ENCODE results near the gene DDX27. TPM values are rescaled to one million over a fixed set of nuclear protein-coding genes. Genes with fewer than 3 reads are reported as not detected.

Gene DDX27
- total and polyA plus RNA-seq, 9 of the 15 experiments (the other 6 are each of a cell fraction or from before 2014, with no cell fraction given), result 17.9 to 79.3 (median 57.0) TPM

DNA sequence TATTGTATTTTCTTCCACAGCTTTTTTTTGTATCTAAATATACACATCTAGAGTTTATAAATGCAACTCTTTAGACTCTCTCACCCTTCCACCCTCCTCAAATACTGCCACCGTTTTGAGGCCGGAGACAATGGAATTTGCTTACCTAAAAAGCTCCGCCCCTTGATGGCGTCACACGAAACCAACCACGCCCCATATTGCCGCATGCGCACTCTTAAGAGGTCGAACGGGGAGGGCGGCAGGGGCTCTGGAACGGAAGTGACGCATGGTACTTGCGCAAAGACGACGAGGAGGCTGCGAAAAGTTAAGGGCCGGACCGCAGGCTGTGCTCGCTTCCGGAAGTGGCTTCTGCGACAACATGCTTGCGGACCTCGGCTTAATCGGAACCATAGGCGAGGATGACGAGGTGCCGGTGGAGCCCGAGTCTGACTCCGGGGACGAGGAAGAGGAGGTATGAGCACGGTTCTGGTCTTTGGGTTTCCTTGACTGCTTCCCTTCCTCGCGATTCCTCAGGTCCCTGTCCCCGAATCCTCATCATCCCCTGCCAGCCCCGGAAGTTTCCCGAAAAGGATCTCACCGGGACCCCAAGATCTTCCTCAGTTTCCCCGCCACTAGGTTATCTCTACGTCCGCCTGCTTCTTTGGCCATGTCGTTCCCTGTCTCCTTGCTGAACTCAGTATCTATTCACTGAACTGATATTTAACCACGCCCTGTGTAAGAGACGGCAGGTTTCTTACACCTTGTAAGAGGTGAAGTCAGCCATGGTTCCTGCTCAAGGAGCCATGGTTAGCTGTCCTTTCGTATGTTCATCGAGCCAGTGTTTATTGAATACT is at the start of gene DDX27 (continued):
- 0 out of 2 replicates have a peak, but pooled peaks have one; percentile 60 for TF ChIP-seq SP1 (CRISPR knock-in tag; IDR thresholded peaks at IDR 0.05)
- no peak for TF ChIP-seq ZNF766 (CRISPR knock-in tag; conservative IDR thresholded peaks at IDR 0.05)
- no peak for TF ChIP-seq NR4A1 (CRISPR knock-in tag; IDR thresholded peaks at IDR 0.05)
- TF ChIP-seq NR4A1 (tag; IDR thresholded peaks at IDR 0.05), result no peak
- TF ChIP-seq SOX6 (IDR thresholded peaks at IDR 0.05), result no peak
- no peak for TF ChIP-seq ZNF282 (CRISPR knock-in tag; IDR thresholded peaks at IDR 0.05)
- TF ChIP-seq TBP (optimal IDR thresholded peaks at IDR 0.05; ENCODE audit: low read depth, low read length), result peak; percentile 77
- no peak for TF ChIP-seq CHD1 (IDR thresholded peaks at IDR 0.05; ENCODE audit: low read length)
- no peak for TF ChIP-seq TEAD4 (IDR thresholded peaks at IDR 0.05; ENCODE audit: low read length)
- no peak for TF ChIP-seq TEAD4 (CRISPR knock-in tag; IDR thresholded peaks at IDR 0.05; ENCODE audit: borderline replicate concordance)
- no peak for TF ChIP-seq SMAD3 (CRISPR knock-in tag; conservative IDR thresholded peaks at IDR 0.05)
- TF ChIP-seq, protein P1, sequence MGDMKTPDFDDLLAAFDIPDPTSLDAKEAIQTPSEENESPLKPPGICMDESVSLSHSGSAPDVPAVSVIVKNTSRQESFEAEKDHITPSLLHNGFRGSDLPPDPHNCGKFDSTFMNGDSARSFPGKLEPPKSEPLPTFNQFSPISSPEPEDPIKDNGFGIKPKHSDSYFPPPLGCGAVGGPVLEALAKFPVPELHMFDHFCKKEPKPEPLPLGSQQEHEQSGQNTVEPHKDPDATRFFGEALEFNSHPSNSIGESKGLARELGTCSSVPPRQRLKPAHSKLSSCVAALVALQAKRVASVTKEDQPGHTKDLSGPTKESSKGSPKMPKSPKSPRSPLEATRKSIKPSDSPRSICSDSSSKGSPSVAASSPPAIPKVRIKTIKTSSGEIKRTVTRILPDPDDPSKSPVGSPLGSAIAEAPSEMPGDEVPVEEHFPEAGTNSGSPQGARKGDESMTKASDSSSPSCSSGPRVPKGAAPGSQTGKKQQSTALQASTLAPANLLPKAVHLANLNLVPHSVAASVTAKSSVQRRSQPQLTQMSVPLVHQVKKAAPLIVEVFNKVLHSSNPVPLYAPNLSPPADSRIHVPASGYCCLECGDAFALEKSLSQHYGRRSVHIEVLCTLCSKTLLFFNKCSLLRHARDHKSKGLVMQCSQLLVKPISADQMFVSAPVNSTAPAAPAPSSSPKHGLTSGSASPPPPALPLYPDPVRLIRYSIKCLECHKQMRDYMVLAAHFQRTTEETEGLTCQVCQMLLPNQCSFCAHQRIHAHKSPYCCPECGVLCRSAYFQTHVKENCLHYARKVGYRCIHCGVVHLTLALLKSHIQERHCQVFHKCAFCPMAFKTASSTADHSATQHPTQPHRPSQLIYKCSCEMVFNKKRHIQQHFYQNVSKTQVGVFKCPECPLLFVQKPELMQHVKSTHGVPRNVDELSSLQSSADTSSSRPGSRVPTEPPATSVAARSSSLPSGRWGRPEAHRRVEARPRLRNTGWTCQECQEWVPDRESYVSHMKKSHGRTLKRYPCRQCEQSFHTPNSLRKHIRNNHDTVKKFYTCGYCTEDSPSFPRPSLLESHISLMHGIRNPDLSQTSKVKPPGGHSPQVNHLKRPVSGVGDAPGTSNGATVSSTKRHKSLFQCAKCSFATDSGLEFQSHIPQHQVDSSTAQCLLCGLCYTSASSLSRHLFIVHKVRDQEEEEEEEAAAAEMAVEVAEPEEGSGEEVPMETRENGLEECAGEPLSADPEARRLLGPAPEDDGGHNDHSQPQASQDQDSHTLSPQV (IDR thresholded peaks at IDR 0.05), result no peak
- no peak for TF ChIP-seq NFYB (IDR thresholded peaks at IDR 0.05; ENCODE audit: extremely low read depth, insufficient read length)
- TF ChIP-seq FOXA3 (CRISPR knock-in tag; conservative IDR thresholded peaks at IDR 0.05 in 1 of 2, IDR thresholded peaks at IDR 0.05 in 1 of 2), result 0 out of 4 replicates have a peak, but pooled peaks of 1 of the 2 experiments have one; percentile 31
- TF ChIP-seq, protein P2, sequence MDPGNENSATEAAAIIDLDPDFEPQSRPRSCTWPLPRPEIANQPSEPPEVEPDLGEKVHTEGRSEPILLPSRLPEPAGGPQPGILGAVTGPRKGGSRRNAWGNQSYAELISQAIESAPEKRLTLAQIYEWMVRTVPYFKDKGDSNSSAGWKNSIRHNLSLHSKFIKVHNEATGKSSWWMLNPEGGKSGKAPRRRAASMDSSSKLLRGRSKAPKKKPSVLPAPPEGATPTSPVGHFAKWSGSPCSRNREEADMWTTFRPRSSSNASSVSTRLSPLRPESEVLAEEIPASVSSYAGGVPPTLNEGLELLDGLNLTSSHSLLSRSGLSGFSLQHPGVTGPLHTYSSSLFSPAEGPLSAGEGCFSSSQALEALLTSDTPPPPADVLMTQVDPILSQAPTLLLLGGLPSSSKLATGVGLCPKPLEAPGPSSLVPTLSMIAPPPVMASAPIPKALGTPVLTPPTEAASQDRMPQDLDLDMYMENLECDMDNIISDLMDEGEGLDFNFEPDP (CRISPR knock-in tag; IDR thresholded peaks at IDR 0.05), result no peak
- TF ChIP-seq COPS2 (conservative IDR thresholded peaks at IDR 0.05), result no peak
- no peak for TF ChIP-seq PML (IDR thresholded peaks at IDR 0.05; ENCODE audit: low read length)
